ENCODE results near the gene EXOC6B. TPM values are rescaled to one million over a fixed set of nuclear protein-coding genes. Genes with fewer than 3 reads are reported as not detected.
A peak's percentile ranks its signal among the peaks of the same experiment; 100 is the strongest.

Gene EXOC6B
- total RNA-seq, 4 donors from 2014 or later: 54.9 to 93.7 (median 64.6) TPM

- peaks cover 0 to 55% (median 32%) of the 10 kb centered on the region in 4 donors for H3K4me1 ChIP-seq
- H3K27me3 ChIP-seq: peaks cover 0 to 46% of the 10 kb centered on the region in 2 donors
- H3K4me3 ChIP-seq: peak overlapping the region; percentile 22 to 56 (median 44)
Measured at GRCh38 chr2:72149556-72150156, 676.2 kb downstream of the EXOC6B start.

GRCh38 chr2:72148837-72149555, 676.8 kb downstream of the EXOC6B start:
- Histone ChIP-seq H3K4me3 (peak overlapping the region; percentile 22 to 56 (median 44)), H3K27ac (no peak overlapping the region), H3K36me3 (no peaks in the 10 kb centered on the region), H3K9me3 (no peaks in the 10 kb centered on the region), H3K4me1 (peaks cover 4 to 61% (median 36%) of the 10 kb centered on the region in 4 donors), H3K27me3 (peaks cover 0 to 53% of the 10 kb centered on the region in 2 donors)
- no peak for TF ChIP-seq POLR2A (IDR thresholded peaks at IDR 0.05)
- TF ChIP-seq, protein P1, sequence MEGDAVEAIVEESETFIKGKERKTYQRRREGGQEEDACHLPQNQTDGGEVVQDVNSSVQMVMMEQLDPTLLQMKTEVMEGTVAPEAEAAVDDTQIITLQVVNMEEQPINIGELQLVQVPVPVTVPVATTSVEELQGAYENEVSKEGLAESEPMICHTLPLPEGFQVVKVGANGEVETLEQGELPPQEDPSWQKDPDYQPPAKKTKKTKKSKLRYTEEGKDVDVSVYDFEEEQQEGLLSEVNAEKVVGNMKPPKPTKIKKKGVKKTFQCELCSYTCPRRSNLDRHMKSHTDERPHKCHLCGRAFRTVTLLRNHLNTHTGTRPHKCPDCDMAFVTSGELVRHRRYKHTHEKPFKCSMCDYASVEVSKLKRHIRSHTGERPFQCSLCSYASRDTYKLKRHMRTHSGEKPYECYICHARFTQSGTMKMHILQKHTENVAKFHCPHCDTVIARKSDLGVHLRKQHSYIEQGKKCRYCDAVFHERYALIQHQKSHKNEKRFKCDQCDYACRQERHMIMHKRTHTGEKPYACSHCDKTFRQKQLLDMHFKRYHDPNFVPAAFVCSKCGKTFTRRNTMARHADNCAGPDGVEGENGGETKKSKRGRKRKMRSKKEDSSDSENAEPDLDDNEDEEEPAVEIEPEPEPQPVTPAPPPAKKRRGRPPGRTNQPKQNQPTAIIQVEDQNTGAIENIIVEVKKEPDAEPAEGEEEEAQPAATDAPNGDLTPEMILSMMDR (IDR thresholded peaks at IDR 0.05): no peak
- peak; percentile 14 to 60 (median 47) for DNase-seq

More at GRCh38 chr2:72149556-72150156, 676.2 kb downstream of the EXOC6B start:
- TF ChIP-seq POLR2A (IDR thresholded peaks at IDR 0.05): no peak
- TF ChIP-seq, protein P1 (IDR thresholded peaks at IDR 0.05): no peak
- no peaks in the 10 kb centered on the region for H3K9me3 ChIP-seq
- DNase-seq: peak in 2 of 3 donors; percentile 11 to 56
- H3K27ac ChIP-seq: no peak overlapping the region
- H3K36me3 ChIP-seq: no peaks in the 10 kb centered on the region

- peaks cover 4 to 69% (median 36%) of the 10 kb centered on the region in 4 donors for H3K4me1 ChIP-seq
- no peaks in the 10 kb centered on the region for H3K36me3 ChIP-seq
- peak; percentile 6 to 46 (median 26) for DNase-seq
- H3K27ac ChIP-seq: no peak overlapping the region
- no peaks in the 10 kb centered on the region for H3K9me3 ChIP-seq
- no peak for TF ChIP-seq POLR2A (IDR thresholded peaks at IDR 0.05)
- TF ChIP-seq, protein P1 (IDR thresholded peaks at IDR 0.05): no peak
- H3K27me3 ChIP-seq: peaks cover 0 to 53% of the 10 kb centered on the region in 2 donors
- H3K4me3 ChIP-seq: peak overlapping the region; percentile 22 to 56 (median 44)
Measured at GRCh38 chr2:72148003-72148836, 677.6 kb downstream of the EXOC6B start.

DNA sequence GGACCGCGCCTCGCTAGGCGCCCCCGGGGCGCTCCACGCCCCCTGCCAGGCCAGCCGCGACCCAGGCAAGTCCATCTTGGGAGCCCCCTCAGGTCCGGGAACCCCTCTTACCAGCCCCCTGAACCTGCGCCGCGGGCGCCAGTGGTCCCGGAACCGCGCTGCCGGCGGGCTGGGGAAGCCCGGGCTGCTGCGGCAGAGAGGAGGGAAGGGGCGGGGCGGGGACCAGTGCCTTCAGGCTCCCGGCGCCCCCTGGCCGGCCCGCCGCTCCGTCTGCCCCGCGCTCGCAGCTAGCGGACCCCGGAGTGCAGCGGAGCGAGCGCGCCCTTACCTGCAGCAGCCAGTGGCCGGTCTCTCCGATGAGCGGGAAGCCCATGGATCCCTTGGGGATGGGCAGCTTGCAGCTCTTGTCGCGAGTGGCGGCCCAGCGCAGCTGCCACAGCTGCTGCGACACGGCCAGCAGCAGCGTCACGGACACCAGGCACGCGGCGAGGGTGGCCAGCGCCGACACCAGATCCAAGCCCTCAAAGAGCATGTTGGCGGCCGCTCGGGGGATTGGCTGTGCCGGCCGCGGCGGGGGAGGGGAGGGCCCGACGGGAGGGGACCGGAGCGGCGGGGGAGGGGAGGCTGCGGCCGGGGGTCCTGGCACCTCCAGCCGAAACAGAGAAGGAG, 678.4 kb downstream of the EXOC6B start, which contains the start of gene CYP26B1:
TSS of gene CYP26B1 (minus strand) at position 560 of the 669 bp plus-strand sequence. CDS start at position 532, 28 bp downstream.
- H3K4me1 ChIP-seq: peaks cover 4 to 77% (median 36%) of the 10 kb centered on the region in 4 donors
- no peak for TF ChIP-seq POLR2A (IDR thresholded peaks at IDR 0.05)
- TF ChIP-seq, protein P1 (IDR thresholded peaks at IDR 0.05): no peak
- peak within 1 kb of the TSS; percentile 22 to 56 (median 44) for H3K4me3 ChIP-seq
- H3K9me3 ChIP-seq: no peaks in the 10 kb centered on the region
- peak; percentile 12 to 57 (median 45) for DNase-seq
- peaks cover 0 to 53% of the 10 kb centered on the region in 2 donors for H3K27me3 ChIP-seq
- H3K27ac ChIP-seq: no peak within 1 kb of the TSS
- H3K36me3 ChIP-seq: no peaks in the 10 kb centered on the region
